ENCODE measurements around the gene SGCA. TPM values are rescaled to one million over a fixed set of nuclear protein-coding genes. Genes with fewer than 3 reads are reported as not detected.

SGCA gene
- total RNA-seq, 1 donor from 2014 or later: 0.30 TPM

DNA sequence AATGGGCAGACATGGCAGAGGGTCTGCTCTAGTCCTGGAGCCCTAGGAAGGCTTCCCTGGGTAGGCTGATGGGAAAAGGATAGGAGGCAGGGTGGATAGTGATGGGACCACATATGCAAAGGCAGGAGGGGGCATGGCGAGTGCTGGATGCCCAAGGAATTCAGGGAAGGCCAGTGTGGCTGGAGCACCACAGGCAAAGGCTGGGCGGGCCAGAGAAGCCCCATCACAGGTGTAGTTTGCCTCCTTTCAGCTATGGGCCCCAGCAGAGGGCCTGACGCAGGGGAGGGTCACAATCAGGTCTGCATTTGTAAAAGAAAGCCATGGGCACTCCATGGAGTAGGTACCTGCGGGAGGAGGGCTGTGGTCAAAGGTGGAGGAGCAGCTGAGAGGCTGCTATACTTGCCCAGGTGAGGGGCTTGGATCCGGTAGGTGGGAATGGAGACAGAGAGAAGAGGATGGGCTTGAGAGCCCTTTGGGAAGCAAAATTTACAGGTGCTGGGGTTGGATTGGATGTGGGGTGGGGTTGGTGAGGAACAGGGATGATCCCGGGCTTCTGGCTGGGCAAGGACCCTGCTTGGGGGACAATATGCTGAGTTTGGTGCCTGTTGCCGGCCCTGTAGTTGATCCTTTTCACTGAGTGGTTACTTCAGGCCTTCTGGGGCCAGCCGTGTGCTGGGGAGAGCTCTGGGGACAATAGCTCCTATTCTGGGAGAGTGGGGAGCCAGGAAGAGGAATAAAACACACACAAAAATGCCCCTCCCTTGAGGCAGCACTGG is 42.2 kb downstream of the SGCA start:
- Mint-ChIP-seq H3K4me1 (peaks cover 8% of the 10 kb centered on the region), H3K27ac (no peak overlapping the region), H3K36me3 (ENCODE audit: low read depth) (no peaks in the 10 kb centered on the region), H3K27me3 (peaks cover 60% of the 10 kb centered on the region), H3K4me3 (no peak overlapping the region), H3K9me3 (no peaks in the 10 kb centered on the region)
- no peak for DNase-seq
- intact Hi-C loops (cut with micrococcal nuclease): no loop called here

DNA sequence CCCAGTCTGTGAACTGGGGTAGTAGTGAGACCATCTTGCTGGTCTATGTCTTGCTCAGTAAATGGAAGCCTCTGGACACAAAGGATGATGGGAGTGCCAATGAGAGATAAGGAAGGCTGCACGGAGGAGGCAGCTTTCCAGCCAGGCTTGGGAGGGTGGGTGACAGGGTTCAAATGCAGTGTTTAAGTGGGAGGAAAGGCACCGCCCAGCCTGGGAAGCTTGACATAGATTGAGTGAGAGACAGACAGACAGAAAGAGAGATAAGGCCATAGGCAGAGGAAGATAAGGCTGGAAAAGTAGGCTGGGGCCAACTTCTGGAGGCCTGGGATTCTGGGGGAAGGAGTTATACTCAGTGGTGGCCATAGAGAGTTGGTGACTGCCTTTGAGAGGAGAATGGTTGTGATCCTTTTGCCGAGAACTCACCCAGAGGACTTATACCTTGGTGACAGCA is 42.8 kb downstream of the SGCA start:
- Mint-ChIP-seq H3K36me3 (ENCODE audit: low read depth) (no peaks in the 10 kb centered on the region), H3K27me3 (peaks cover 58% of the 10 kb centered on the region), H3K4me1 (peaks cover 10% of the 10 kb centered on the region), H3K27ac (no peak overlapping the region), H3K4me3 (no peak overlapping the region), H3K9me3 (no peaks in the 10 kb centered on the region)
- no peak for DNase-seq
- intact Hi-C loops (cut with micrococcal nuclease): no loop called here

DNA sequence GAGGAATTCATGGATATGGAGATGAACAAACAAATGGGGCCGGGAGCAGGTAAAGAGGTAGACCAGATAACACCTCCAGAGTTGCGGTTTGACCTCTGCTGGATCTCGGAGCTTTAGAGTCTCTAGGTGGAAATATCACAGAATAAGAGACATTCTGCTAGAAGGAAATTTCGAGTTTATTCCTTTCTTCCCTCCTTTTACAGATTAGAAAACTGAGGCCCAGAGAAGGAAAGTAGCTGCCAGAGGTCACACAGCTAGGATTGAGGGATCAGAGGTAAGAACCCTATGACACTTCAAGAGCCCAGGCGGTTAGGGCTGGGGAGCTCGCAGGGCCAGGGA is 43.3 kb downstream of the SGCA start:
- no peak for DNase-seq
- intact Hi-C loops (cut with micrococcal nuclease): no loop called here
- Mint-ChIP-seq H3K36me3 (ENCODE audit: low read depth) (no peaks in the 10 kb centered on the region), H3K27ac (no peak overlapping the region), H3K9me3 (no peaks in the 10 kb centered on the region), H3K27me3 (peaks cover 54% of the 10 kb centered on the region), H3K4me1 (peaks cover 10% of the 10 kb centered on the region), H3K4me3 (no peak overlapping the region)

GRCh38 chr17:50209472-50210239 is 43.9 kb downstream of the SGCA start:
- Mint-ChIP-seq H3K9me3 (no peaks in the 10 kb centered on the region), H3K27ac (no peak overlapping the region), H3K27me3 (peaks cover 57% of the 10 kb centered on the region), H3K4me3 (no peak overlapping the region), H3K36me3 (ENCODE audit: low read depth) (no peaks in the 10 kb centered on the region), H3K4me1 (peaks cover 10% of the 10 kb centered on the region)
- no peak for DNase-seq
- intact Hi-C loops (cut with micrococcal nuclease): no loop called here

DNA sequence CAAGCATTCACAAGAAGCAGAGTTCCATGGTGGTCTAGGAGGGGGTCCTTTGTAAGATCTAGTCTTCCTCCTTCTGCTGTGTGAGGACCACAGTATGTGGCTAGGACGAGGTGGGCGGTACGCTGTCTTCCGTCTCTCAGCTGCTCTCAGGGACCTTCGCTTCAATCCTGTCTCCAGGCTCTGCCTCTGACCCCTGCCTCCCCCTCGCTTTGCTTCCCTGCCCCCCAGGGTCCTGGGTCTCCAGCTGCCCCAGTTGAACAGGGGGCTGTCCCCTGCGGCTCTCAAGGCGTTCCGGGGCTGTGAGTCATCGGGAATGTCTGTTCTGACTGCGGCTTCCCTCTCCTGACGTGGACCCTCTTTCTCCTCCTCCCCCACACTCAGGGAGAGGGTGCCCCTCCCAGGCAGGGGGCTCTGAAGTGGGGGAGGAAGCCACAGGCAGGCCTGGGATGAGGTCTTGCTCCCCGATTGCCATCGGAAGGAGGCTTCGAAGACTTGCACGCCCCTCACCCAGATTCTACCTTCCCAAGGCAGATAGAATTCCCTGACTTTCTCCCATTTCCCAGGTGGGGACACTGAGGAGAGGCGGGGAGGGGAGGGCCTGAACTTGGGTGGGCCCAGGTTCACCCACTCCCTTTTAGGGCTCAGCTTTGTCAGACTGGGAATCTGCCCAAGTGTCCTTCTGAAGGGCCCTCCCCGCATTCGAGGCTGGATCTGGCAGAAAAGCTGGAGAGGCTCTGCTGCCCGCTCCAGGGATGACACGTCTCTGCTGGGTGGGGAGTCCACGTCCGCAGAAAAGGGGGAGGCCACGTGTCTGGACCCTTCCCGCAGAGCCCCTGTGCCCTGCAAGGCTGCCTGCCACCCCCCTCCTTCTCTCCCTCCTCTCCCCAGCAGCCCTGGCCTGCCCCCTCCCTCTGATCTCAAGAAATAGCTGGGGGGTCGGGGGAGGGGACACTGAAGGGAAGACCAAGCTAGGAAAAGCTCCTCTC is 44.7 kb downstream of the SGCA start:
- DNase-seq: no peak
- H3K4me3 Mint-ChIP-seq: no peak overlapping the region
- H3K9me3 Mint-ChIP-seq: no peaks in the 10 kb centered on the region
- peaks cover 51% of the 10 kb centered on the region for H3K27me3 Mint-ChIP-seq
- peaks cover 10% of the 10 kb centered on the region for H3K4me1 Mint-ChIP-seq
- intact Hi-C loops (cut with micrococcal nuclease): no loop called here
- no peak overlapping the region for H3K27ac Mint-ChIP-seq
- H3K36me3 Mint-ChIP-seq (ENCODE audit: low read depth): no peaks in the 10 kb centered on the region

- Mint-ChIP-seq H3K36me3 (ENCODE audit: low read depth) (no peaks in the 10 kb centered on the region), H3K4me3 (no peak overlapping the region), H3K9me3 (no peaks in the 10 kb centered on the region), H3K27ac (no peak overlapping the region), H3K4me1 (peaks cover 10% of the 10 kb centered on the region), H3K27me3 (peaks cover 45% of the 10 kb centered on the region)
- no peak for DNase-seq
- intact Hi-C loops (cut with micrococcal nuclease): no loop called here
These were observed 45.7 kb downstream of the SGCA start for GRCh38 chr17:50211249-50212120.

DNA sequence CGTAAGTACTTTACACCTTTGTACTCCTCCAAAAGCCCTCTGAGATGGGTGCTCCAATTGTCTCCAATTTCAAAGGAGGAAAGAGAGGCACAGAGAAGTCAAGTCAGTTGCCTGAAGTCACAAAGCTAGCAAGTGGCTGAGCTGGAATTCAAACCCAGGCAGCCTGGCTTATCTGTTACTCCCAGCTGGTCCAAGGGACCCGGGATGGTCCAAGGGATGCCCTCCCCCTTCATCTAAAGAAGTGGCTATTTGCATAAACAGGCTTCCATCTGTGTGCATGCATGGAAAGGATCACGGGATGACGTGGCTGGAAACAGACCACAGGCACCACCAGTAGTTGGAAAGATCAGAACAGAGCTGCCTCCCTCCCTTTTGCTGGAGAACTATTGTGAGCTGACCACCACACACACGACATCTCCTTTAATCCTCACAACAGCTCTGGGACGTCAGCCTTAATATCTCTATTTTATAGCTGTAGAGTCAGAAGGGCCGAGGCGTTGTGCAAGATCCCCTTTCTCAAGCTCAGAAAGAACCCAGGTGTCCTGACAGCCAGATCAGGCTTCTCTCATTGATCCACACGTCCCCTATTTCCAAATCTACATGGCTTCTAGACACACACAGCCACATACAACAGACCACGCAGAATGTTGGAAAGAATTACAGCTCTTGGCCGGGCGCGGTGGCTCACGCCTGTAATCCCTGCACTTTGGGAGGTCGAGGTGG is 46.5 kb downstream of the SGCA start:
- Mint-ChIP-seq H3K4me1 (peaks cover 6% of the 10 kb centered on the region), H3K4me3 (no peak overlapping the region), H3K36me3 (ENCODE audit: low read depth) (no peaks in the 10 kb centered on the region), H3K27me3 (peaks cover 43% of the 10 kb centered on the region), H3K27ac (no peak overlapping the region), H3K9me3 (no peaks in the 10 kb centered on the region)
- DNase-seq: no peak
- intact Hi-C loops (cut with micrococcal nuclease): no loop called here

DNA sequence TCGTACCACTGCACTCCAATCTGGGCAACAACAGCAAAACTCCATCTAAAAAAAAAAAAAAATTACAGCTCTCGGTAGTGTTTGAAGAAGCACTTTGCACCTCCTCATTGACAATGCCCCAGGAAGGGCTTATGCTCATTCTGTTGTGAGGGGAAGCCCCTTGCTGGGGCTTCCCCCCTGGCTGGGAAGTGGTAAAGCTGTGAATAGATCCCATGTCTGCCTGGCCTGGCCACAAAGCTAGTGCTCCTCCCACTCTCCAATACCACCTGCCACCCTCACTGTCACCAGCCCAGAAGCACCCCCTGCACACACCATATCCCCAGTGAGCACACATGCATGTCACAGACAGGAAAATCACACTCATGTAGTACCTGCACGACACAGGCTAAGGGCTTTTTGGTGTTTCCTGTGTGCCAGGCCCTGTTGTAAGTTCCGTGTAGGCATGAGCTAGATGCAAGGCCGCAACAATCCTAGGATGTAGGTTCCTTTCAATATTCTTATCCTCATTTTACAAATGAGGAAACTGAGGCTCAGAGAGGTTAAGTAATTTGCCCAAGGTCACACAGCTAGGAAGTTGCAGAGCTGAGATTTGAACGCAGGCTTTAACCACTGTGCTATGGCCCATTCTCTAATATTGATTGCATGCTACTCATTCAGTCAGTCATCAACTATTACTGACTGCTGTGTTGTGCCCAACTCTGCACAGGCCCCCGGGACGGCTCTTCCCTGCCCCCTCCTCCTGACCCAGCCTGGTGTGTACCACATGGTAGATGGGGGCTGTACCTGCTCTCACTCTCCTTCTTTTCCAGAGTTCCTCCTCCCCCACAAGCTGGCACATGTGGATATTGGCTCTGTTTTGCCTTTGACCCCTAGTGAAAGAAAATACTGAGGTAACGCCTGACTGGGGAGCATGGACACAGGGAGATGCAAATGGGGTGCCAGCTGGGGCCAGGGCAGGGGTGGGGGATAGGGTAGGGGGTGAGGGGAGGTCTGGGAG is 47.5 kb downstream of the SGCA start:
- no peaks in the 10 kb centered on the region for H3K9me3 Mint-ChIP-seq
- H3K27ac Mint-ChIP-seq: no peak overlapping the region
- peaks cover 6% of the 10 kb centered on the region for H3K4me1 Mint-ChIP-seq
- no peaks in the 10 kb centered on the region for H3K36me3 Mint-ChIP-seq (ENCODE audit: low read depth)
- peak; percentile 74 for DNase-seq
- H3K4me3 Mint-ChIP-seq: no peak overlapping the region
- peaks cover 42% of the 10 kb centered on the region for H3K27me3 Mint-ChIP-seq
- intact Hi-C loops (cut with micrococcal nuclease): no loop called here

DNA sequence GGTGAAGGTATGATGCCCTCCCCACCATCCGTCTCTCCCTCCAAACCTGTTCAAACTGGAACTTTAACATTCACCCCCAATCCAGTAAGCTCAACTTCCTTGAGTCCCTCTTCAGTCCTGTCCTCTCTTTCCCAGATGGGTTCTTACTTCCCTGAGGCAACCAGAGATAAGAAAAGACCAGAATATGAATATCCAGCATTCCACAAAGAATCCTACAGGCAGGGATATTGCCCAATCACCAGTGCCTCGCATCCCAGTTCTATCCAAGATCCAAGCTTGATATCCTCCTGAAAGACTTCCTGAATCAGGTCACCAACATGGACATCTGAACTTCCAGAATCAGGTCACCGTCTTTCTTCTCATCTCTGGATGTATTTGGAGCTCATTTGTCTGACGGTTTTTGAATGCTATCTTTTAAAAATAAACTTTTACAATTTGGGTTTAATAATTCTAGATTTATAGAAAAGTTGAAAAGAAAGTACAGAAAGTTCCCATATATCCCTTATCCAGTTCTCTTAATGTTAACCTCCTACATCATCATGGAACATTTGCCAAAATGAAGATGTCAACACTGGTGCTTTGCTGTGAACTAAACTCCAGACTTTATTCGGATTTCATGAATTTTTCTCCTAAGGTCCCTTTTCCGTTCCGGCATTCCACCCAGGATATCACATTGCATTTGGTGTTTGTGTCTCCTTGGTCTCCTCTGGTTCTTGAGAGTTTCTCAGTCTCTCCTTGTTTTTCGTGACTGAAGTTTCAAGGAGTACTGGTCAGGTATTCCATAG is 49.4 kb downstream of the SGCA start:
- no peak for DNase-seq
- Mint-ChIP-seq H3K36me3 (ENCODE audit: low read depth) (no peaks in the 10 kb centered on the region), H3K4me1 (peaks cover 6% of the 10 kb centered on the region), H3K4me3 (no peak overlapping the region), H3K9me3 (no peaks in the 10 kb centered on the region), H3K27ac (no peak overlapping the region), H3K27me3 (peaks cover 37% of the 10 kb centered on the region)
- intact Hi-C loops (cut with micrococcal nuclease): no loop called here

DNA sequence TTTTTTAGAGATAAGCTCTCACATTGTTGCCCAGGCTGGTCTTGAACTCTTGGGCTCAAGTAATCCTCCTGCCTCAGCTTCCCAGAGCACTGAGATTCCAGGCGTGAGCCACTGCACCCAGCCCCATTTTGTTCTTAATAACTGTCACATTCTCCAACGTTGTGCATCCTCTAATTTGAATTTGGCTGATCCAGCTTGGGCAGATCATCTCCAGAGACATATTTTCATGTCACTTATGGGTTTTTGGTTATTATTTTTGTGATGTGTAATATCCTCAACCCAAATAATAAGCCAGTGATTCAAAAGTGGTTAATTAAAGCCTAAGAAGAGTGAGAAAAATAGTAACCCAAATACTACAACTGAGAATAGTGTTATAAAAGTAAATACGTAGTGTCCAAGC is 51.8 kb downstream of the SGCA start:
- intact Hi-C loops (cut with micrococcal nuclease): no loop called here
- H3K4me1 Mint-ChIP-seq: peaks cover 13% of the 10 kb centered on the region
- H3K4me3 Mint-ChIP-seq: no peak overlapping the region
- no peaks in the 10 kb centered on the region for H3K36me3 Mint-ChIP-seq (ENCODE audit: low read depth)
- no peak for DNase-seq
- peaks cover 26% of the 10 kb centered on the region for H3K27me3 Mint-ChIP-seq
- H3K9me3 Mint-ChIP-seq: no peaks in the 10 kb centered on the region
- no peak overlapping the region for H3K27ac Mint-ChIP-seq

- H3K36me3 Mint-ChIP-seq (ENCODE audit: low read depth): no peaks in the 10 kb centered on the region
- no peak for DNase-seq
- no peak overlapping the region for H3K27ac Mint-ChIP-seq
- H3K4me3 Mint-ChIP-seq: no peak overlapping the region
- peaks cover 7% of the 10 kb centered on the region for H3K4me1 Mint-ChIP-seq
- no peaks in the 10 kb centered on the region for H3K9me3 Mint-ChIP-seq
- H3K27me3 Mint-ChIP-seq: peaks cover 26% of the 10 kb centered on the region
- intact Hi-C loops (cut with micrococcal nuclease): no loop called here
These were observed 52.4 kb downstream of the SGCA start for GRCh38 chr17:50218071-50218759.
